ENCODE results near the gene DNAJB2.

- TF ChIP-seq CTCF (conservative IDR thresholded peaks at IDR 0.05), result no peak
- TF ChIP-seq ZFX (IDR thresholded peaks at IDR 0.05), result no peak
Measured at GRCh38 chr2:219245899-219246230, 33.3 kb upstream of the DNAJB2 start.

Measured in C4-2B (cell line).